ENCODE measurements around the gene MSANTD2. TPM values are rescaled to one million over a fixed set of nuclear protein-coding genes. Genes with fewer than 3 reads are reported as not detected.

MSANTD2 gene
- 43.8 TPM for total RNA-seq (ENCODE audit: insufficient read depth, low replicate concordance)

DNA sequence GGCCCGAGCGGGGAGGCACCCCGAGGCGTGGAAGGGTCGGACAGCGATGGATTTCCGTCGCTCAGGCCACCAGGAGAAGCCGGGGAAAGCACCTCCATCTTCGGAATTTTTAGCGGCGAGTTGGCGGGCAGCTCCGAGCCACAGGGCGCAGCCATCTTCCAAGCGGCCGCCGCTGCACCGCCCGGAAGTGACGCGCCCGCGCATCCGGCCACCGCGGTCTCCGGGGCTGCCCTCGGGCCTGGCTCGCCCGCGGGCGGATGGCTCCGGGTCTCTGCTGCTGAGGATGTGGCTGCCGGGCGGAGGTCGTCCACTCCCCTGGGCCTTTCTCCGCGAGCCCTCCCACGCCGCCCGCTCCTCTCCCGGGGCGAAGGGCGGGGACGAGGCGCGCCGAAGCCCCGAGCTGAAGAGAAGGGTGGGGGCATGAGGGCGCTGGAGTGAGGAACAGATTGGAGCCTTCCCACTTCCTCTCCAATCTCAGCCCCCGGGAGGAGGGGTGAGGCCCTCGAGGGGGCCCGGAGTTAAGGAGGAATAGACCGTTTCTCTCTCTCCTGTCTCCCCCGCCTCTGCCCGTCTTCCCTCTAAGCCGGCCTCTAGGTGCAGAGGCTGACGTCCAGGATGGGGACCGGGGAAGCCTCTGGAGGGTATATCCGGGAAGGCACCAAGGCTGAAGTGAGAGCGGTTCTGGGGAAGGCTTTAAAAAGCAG is at the start of gene MSANTD2:
MSANTD2 (minus strand) TSS at position 181 of the 704 bp plus-strand sequence; CDS start at position 155, 26 bp downstream.
- DNase-seq (ENCODE audit: low spot score) = peak; percentile 98

GRCh38 chr11:124846070-124846673 is 46.0 kb upstream of the MSANTD2 start:
- DNase-seq (ENCODE audit: low spot score) = no peak

DNA sequence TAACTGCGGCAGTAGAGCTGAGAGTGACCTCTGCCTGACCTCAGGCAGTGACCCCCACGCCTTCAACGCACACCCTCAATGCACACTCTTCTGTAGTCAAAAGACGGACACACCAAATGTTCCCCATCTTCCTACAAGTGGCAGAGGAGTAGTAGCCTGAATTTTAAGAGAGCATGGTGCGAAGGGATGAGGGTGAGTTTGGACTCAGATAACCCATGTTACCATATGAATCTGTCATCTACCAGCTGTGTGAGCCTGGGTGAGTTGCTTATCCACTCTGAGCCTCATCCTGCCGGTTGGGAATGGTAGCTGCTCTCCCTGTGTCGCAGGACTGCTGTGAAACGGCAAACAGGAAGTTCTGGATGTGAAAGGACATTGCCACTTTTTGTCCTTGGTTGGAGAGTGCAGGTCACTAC is 44.5 kb upstream of the MSANTD2 start:
- no peak for DNase-seq (ENCODE audit: low spot score)

DNA sequence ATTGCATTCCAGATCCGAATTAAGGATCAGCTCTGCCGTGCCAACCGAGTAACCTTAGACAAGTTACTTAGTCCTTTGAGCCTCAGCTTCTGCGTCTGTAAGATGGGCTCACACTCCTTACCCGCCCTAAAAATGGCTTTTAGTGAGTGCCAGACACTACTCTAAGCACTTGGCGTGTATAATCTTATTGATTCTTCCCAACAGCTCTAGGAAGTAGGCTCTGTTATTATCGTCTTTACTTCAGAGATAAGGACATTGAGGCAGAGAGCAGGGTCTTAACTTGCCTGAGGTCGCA is 43.4 kb upstream of the MSANTD2 start:
- no peak for DNase-seq (ENCODE audit: low spot score)

- DNase-seq (ENCODE audit: low spot score) = peak; percentile 90
Measured at GRCh38 chr11:124842305-124842704, 42.1 kb upstream of the MSANTD2 start.

- no peak for DNase-seq (ENCODE audit: low spot score)
Measured at GRCh38 chr11:124841840-124842239, 41.6 kb upstream of the MSANTD2 start.

GRCh38 chr11:124841201-124841600 is 41.0 kb upstream of the MSANTD2 start:
- DNase-seq (ENCODE audit: low spot score) = no peak

DNA sequence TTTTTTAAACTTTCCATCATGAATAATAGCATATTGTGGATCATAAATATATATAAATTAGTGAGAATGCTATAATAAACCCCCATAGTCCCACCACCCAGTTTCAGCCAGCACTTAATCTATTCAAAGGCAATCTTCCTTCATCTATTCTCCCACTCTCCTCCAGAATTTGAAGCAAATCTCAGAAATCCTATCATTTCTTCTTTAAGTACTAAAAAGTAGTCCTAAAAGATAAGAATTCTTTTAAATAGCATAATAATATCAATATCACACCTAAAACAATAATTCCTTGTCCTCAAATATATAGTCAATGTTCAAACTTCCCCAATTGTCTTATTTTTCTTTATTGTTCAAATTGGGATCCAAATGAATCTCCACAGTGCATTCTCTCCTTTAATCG is 40.5 kb upstream of the MSANTD2 start:
- no peak for DNase-seq (ENCODE audit: low spot score)

- DNase-seq (ENCODE audit: low spot score) = no peak
Measured at GRCh38 chr11:124839972-124840621, 39.9 kb upstream of the MSANTD2 start.

- DNase-seq (ENCODE audit: low spot score) = no peak
Measured at GRCh38 chr11:124839128-124839971, 39.1 kb upstream of the MSANTD2 start.

- DNase-seq (ENCODE audit: low spot score) = no peak
Measured at GRCh38 chr11:124838805-124839127, 38.6 kb upstream of the MSANTD2 start.

GRCh38 chr11:124837491-124837856 is 37.3 kb upstream of the MSANTD2 start:
- peak; percentile 85 for DNase-seq (ENCODE audit: low spot score)

DNA sequence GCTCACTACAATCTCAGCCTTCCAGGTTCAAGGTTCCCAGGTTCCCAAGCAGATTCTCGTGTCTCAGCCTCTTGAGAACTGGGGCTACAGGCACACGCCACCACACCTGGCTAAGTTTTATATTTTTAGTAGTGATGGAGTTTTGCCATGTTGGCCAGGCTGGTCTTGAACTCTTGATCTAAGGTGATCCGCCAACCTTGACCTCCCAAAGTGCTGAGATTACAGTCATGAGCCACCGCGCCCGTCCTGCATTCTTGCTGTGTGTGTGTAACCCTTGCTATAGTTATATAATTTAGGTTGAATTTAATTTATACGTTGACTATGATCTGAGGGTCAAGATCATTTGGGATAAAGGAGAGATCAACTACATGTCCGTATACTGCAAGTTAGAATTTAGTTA is 35.7 kb upstream of the MSANTD2 start:
- no peak for DNase-seq (ENCODE audit: low spot score)

DNA sequence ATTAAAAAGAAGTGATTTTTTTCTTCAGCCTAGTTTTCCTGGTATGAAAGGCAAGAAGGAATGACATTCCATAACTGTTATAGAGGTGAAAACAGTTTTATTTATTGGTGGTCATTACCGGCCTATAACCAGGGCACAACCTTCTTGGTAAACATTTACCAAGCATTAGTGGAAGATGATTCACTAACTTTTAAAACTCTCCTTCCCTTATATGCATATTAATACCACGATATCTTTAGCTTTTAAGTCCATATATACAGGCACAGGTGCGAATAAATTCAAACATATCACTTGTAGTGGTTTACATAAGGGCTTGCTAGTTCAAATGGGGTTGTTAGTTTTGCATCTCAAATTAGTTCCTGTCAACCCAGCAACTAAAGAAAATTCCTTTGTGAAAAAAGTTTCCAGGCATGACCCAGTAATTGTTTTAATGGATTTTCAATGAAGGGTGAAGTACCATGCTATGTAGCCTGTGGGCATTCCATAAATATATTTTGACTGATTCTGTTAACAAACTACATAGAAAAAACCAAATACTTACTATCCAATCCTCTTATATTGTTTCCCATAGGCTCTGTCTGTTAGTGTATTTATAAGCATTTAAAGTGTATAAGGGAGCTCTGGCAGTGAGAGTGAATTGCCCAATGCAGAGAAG is 34.4 kb upstream of the MSANTD2 start:
- DNase-seq (ENCODE audit: low spot score) = no peak

- DNase-seq (ENCODE audit: low spot score) = no peak
Measured at GRCh38 chr11:124832571-124832970, 32.4 kb upstream of the MSANTD2 start.

DNA sequence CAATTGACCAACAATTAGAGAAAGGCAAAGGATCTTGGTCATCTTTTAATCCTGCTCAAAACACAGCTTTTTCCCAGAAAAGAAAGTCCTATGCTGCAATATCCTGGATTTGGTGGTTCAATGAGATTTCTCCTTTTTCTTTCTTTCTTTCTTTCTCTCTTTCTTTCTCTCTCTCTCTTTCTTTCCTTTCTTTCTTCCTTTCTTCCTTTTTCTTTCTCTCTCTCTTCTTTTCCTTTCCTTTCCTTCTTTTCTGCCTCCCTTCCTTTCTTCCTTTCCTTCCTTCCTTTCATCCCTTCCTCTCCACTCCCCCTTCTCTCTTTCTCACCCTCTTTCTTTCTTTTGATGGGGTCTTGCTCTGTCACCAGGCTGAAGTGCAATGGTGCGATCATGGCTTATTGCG is 31.7 kb upstream of the MSANTD2 start:
- DNase-seq (ENCODE audit: low spot score) = no peak

DNA sequence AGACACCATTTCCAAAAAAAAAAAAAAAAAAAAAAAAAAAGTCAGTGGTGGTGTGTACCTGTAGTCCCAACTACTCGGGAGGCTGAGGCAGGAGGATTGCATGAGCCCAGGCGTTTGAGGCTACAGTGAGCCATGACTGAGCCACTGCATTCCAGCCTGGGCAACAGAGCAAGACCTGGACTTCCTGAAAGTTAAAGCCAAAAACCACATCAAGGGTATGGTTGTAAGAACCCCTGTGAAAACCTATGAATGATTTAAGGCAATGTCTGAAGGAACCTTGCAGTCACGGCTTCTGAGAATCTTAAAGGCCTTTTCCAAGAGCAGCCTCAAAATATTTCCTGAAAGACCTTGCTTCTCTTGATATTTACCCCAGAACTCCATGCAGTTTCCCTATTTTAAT is 30.5 kb upstream of the MSANTD2 start:
- DNase-seq (ENCODE audit: low spot score) = no peak

GRCh38 chr11:124829986-124830385 is 29.8 kb upstream of the MSANTD2 start:
- DNase-seq (ENCODE audit: low spot score) = no peak

DNA sequence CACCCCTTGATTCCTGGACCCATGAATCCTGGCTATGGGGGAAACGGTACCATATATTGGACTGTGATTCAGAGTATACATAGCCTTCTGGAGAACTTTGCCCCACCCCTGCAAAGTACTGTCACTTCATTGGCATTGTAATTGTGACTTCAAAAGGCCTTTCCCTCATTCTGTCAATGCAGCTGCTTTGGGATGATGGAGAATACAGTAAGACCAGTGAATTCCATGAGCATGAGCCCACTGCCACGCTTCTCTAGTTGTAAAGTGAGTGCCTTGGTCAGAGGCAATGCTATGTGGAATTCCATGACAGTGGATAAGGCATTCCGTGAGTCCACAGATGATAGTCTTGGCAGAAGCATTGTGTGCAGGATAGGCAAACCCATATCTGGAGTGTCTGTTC is 25.7 kb upstream of the MSANTD2 start:
- no peak for DNase-seq (ENCODE audit: low spot score)

- DNase-seq (ENCODE audit: low spot score) = no peak
Measured at GRCh38 chr11:124823512-124824376, 23.5 kb upstream of the MSANTD2 start.
